ENCODE results near the gene DIO1.

The DIO1 gene

GRCh38 chr1:53888681-53889080 is 5.3 kb upstream of the DIO1 start:
- H3K4me3 ChIP-seq, result peak overlapping the region; percentile 97
- DNase-seq (ENCODE audit: low spot score), result no peak
- no peak for TF ChIP-seq CTCF (IDR thresholded peaks at IDR 0.05)
- peak overlapping the region in 1 of 2 donors; percentile 86 for H3K27ac ChIP-seq

GRCh38 chr1:53889304-53890298 is 4.4 kb upstream of the DIO1 start, which contains the start of gene YIPF1:
Gene YIPF1, minus strand, starts transcription at chr1:53889797. Its CDS starts 860 bp downstream, at chr1:53888937.
- peak within 1 kb of the TSS; percentile 72 to 86 for H3K27ac ChIP-seq
- no peak for TF ChIP-seq CTCF (IDR thresholded peaks at IDR 0.05)
- peak; percentile 94 for DNase-seq (ENCODE audit: low spot score)
- peak within 1 kb of the TSS; percentile 97 for H3K4me3 ChIP-seq

- Histone ChIP-seq H3K27ac (peak overlapping the region; percentile 72 to 86), H3K4me3 (peak overlapping the region; percentile 97)
- DNase-seq (ENCODE audit: low spot score), result no peak
- no peak for TF ChIP-seq CTCF (IDR thresholded peaks at IDR 0.05)
Measured at GRCh38 chr1:53890522-53890941, 3.5 kb upstream of the DIO1 start.

- no peak overlapping the region for H3K27ac ChIP-seq
Measured at GRCh38 chr1:53891018-53891417, 3.0 kb upstream of the DIO1 start.

GRCh38 chr1:53891678-53892077 is 2.3 kb upstream of the DIO1 start:
- TF ChIP-seq CTCF (IDR thresholded peaks at IDR 0.05), result no peak
- H3K27ac ChIP-seq, result no peak overlapping the region
- no peak for DNase-seq (ENCODE audit: low spot score)
- H3K4me3 ChIP-seq, result no peak overlapping the region

More at GRCh38 chr1:53891018-53891417, 3.0 kb upstream of the DIO1 start:
- TF ChIP-seq CTCF (IDR thresholded peaks at IDR 0.05), result no peak
- no peak for DNase-seq (ENCODE audit: low spot score)
- no peak overlapping the region for H3K4me3 ChIP-seq

GRCh38 chr1:53892911-53893310 is 1.1 kb upstream of the DIO1 start:
- Histone ChIP-seq H3K4me3 (no peak overlapping the region), H3K27ac (no peak overlapping the region)
- DNase-seq (ENCODE audit: low spot score), result no peak
- no peak for TF ChIP-seq CTCF (IDR thresholded peaks at IDR 0.05)

GRCh38 chr1:53894644-53895043 is 657 bp downstream of the DIO1 start:
- no peak for TF ChIP-seq CTCF (IDR thresholded peaks at IDR 0.05)
- no peak for DNase-seq (ENCODE audit: low spot score)
- no peak overlapping the region for H3K4me3 ChIP-seq
- no peak overlapping the region for H3K27ac ChIP-seq
